HG03565 (cell line): ENCODE measurements around the gene NSD1.
"Not testable (repeated sequence)": the region's sequence is repeated elsewhere in the genome, so short reads cannot be mapped to it uniquely, and the experiment has no call there.

Experiments
- ATAC-seq: cut with Tn5 transposase; IDR thresholded peaks from one replicate; pipeline ENCODE4 v1.9.1; 2021; ENCODE audit warnings: mild to moderate bottlenecking, moderate library complexity; ENCODE audit not compliant: unreplicated experiment

NSD1 gene

DNA sequence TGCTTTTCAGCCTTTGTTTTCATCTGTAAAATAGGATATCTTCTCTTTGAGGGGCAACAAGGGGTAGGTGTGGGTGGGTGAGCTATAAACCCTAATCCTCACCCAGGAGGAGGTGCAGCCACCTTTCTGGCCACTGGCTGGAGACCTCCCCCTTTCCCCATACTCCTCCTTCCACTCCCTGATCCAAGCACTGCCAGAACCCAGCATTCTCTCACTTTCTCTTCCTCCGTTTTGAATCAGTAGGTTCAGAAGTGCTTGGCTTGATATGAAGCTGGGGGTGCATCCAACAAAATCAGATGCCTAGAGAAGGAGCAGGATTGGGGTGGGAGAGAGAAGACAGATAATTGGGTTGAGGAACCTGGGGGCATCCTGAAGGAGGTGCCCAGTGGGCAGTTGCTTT lies 6.8 kb upstream of the NSD1 start:
- no peak for ATAC-seq

DNA sequence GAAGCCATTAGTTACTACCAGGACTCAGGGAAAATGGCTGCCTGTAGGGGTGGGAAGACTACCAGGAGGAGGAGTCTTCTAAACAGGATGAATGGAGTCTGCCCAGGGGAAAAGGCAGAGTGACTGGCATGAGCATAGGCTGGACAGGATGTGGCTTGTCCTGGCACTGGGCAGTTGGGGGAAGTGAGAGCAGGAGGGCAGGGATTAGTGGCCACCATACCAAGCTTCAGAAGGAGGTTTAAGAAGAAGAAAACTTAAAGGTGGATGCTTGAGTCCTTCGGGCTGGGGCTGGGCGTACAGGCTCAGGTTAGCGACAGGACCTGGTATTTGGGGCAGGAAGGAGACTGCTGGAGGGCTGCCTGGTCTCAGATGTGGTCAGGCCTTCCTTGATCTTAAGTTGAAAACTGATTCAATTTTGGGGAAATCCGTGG lies 5.0 kb upstream of the NSD1 start:
- no peak for ATAC-seq

- ATAC-seq = no peak
Observed at GRCh38 chr5:177130211-177131018, 3.2 kb upstream of the NSD1 start.

DNA sequence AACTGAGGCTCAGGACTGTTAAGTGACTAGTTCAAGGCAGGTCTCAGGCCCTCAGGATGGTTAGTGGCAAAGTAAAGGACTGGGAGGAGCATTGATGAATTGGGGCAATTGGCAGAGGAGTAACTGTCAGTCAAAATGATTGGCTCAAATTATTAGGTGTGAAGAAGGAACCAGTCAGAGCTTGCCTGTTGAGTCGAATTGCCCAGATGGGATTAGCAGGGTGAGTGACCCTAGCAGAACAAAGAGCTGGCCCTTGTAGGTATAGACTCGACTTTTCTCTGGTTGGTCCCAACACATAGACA lies 2.6 kb upstream of the NSD1 start:
- no peak for ATAC-seq

DNA sequence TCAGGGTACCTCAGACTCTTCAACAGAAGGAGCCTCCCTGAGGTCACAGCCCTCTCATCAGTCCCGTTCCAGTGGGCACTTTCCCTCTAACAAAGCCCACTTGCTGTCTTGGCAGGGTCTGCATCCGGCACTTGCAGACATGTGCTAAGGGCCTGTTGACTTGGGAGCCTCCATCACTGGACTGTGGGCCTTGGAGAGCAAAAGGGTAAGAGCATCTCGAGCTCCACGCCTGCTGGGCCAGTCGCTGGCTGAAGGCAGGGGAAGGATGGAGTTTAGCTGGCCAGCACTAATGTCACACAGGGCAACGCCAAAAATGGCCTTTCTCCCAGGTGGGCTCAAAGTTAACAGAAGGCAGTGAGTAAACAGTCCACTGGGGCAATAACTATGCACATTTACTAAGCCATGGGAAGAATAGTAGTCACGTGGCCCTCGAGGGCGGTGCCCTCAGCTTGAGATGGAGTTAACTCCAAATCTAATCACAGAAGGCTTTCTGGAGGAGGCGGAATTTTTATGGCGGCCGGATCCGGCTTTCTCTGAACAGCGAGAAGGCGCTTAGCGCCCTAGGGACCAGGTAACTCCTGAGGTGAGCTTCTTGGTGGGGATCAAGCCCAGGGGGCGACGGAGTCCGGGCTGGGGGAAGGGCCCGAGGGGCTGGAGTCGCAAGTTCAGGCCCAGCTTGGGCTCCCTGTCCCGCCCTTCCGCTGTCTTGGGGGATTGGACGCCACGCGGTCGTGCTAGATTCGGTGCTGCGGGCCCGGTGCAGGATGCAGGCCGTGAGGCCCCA lies 2.0 kb upstream of the NSD1 start:
- ATAC-seq = no peak

GRCh38 chr5:177132136-177133095 lies 1.2 kb upstream of the NSD1 start:
- no peak for ATAC-seq

DNA sequence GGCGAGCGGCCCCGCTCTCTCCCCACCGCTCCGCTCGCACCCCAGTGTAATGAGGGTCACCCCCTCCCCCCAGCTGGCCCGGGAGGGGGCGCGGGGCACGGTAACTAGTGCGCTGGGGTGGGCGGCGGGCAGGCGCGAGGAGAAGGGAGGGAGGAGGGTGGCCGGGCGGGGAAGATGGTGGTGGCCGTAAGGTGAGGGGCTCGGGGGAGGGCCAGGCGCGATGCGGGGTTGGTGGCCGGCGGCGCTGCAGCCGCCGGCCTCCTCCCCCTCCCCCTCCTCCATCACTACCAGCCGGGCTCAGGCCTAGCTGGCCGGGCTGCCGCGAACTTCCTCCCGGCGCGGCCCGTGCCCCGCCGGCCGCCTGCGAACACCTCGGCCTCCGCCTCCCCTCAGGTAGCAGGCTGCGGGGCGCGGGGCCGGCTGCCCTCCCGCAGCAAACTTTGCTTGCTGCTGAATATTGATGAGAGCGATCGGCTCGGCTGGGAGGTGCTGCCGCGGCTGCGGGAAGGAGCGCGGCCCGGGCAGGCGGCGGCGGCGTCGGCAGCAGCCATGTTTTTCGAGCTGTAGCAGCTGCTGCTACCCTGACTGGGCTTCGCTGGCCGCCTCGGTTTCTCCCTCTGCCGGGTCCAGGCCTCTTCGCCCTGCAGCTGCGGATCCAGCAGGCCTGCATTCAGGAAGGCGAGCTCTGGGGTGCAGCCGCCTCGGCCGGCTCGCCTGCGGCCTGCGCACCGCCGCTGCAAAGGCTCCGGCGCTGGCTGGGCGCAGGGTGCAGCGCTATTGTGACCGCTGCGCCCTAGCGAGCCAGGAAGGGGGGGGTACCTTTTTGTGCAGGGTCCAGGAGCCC lies 502 bp downstream of the NSD1 start:
- ATAC-seq = peak; percentile 20

GRCh38 chr5:177134697-177135225 lies 1.2 kb downstream of the NSD1 start:
- no peak for ATAC-seq

DNA sequence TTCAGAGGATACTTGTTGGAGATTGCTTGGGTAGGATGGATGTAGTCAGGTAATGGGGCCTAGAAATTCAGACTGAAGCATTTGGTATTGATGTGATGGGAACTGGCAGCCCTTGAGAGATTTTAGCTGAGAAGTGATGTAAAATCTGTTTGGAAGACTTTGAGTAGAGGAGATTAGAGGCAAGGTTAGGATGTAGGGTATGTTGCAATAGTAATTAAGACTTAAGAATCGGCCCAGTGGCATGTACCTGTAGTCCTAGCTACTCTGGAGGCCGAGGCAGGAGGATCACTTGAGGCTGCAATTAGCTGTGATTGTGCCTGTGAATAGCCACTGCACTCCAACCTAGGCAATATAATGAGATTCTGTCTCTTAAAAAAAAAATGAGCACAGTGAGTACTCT lies 6.7 kb downstream of the NSD1 start:
- no peak for ATAC-seq

- no peak for ATAC-seq
Observed at GRCh38 chr5:177141496-177141895, 7.9 kb downstream of the NSD1 start.

DNA sequence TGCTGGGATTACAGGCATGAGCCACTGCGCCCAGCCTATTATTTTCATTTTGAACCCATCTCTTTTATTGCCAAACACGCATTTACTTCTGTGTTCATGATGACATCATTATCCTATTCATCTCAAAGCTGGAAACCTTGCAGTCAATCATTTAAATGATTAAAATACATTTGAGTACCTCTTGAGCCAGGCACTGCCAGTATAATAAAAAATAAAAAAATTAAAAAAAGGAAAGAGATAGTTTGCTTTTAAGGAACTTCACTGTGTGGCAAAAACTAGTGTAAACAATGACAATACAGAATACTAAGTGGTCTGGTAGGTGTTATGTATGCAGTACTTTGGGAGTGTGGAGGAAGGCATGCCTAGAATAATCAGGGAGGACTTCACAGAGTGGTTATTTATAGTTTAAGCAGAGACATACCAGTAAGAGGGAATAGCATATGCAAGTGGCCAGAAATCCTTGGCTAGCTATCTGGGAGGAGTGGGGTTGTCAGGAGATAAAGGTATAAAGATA lies 8.6 kb downstream of the NSD1 start:
- ATAC-seq = no peak

- ATAC-seq = no peak
Observed at GRCh38 chr5:177142778-177143177, 9.2 kb downstream of the NSD1 start.

DNA sequence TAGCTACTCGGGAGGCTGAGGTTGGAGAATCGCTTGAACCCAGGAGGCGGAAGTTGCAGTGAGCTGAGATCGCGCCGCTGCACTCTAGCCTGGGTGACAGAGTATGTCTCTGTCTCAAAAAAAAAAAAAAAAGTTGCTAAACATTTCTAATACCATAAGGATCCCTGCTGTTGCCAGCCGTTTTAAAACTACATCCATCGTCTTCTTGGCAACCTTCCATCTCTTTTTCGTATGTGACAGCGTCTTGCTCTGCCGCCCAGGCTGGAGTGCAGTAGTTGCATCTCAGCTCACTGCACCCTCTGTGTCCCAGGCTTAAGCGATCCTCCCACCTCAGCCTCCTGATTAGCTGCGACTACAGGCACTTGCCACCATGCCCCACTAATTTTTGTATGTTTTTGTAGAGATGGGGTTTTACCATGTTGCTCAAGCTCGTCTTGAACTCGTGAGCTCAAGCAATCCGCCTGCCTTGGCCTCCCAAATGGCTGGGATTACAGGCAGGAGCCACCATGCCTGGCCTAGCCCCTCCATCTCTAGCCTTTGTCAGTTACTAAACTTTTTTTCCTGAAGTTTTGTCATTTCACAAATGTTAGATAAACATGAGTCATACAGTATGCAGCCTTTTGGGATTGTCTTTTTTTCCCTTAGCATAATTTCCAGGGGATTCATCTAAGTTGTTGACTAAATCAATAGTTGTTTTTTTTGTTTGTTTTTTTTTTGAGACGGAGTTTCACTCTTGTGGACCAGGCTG lies 13.5 kb downstream of the NSD1 start:
- no peak for ATAC-seq

DNA sequence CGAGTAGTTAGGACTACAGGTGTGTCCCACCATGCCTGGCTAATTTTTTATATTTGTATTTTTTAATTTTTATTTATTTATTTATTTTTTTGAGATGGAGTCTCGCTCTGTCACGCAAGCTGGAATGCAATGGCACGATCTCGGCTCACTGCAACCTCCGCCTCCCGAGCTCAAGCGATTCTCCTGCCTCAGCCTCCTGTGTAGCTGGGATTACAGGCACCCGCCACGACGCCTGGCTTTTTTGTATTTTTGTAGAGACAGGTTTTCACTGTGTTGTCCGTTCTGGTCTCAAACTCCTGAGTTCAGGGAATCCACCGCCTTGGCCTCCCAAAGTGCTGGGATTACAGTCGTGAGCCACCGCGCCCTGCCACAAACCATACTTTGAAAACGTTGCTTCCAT lies 16.5 kb downstream of the NSD1 start:
- ATAC-seq = not testable (repeated sequence)

DNA sequence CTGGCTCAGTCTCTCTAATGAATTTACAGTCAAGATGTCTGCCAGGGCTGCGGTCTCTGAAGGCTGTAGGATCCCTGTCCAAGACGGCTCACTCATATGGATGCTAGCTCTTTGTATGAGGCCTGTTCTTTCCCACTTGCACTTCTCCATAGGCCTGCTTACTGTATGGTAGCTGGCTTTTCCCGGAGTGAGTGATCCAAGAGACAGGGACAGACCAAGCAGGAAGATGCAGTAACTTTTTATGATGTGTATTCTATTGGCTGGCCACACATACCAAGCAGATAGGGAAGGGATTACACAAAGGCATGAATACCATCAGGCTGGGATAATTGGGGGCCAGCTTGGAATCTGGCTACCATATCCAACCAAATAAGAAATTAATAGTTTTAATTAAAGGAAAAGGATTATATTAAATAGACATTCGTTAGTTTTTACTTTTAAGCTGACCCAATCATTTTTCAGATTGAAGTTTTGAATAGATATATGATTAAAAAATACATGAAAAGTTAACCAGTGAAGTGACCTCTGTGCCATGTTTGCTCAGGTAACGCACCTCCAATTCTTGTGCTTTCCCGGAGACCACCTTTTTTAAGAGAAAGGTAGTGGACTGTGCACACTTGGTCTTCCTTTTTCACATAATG lies 20.6 kb downstream of the NSD1 start:
- ATAC-seq = no peak

DNA sequence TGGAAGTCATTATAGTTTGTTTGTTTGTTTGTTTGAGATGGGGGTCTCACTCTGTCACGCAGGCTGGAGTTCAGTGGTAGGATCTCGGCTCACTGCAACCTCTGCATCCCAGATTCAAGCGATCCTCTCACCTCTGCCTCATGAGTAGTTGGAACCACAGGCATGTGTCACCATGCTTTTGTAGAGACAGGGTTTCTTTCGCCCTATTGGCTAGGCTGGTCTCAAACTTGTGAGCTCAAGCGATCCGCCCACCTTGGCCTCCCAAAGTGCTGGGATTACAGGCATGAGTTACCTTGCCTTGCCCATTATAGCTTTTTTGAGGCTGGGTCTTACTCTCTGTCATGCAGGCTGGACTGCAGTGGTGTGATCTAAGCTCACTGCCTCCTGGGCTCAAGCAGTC lies 28.8 kb downstream of the NSD1 start:
- no peak for ATAC-seq

DNA sequence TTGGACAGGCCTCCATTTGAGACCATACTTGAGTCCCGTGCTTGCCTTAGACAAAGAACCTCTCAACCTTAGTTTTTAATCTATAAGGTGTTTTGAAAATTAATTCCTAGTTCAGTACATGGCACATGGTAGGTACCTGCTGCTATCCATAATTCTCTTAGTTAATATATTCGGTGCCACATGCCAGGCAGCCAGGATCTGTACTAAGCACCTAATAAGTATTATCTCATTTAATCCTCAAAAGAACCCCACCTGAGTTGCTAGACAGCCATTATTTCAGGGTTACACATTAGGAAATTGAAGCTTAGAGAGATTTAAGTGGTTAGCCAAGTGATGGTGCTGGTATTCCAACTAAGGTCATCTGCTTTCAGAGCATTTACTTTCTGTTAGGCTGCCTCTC lies 29.9 kb downstream of the NSD1 start:
- no peak for ATAC-seq

- no peak for ATAC-seq
Observed at GRCh38 chr5:177169271-177169670, 35.7 kb downstream of the NSD1 start.

DNA sequence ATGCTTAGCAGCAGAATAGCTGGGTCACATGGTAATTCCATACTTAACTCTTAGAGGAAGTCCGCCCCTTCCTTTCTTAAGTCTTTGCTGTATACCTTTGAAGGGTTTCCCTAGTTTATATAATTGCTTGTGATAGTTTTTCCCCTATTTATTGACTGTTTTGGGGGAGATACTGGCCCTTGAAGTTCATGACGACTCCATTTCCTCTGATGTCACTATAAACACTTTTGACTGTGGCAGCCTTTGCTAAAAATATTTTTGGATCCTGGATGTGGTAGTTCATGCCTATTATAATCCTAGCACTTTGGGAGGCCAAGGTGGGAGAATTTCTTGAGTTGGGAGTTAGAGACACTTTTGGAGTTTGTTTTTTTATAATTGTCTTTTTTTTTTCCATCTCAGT lies 38.4 kb downstream of the NSD1 start:
- no peak for ATAC-seq
